Activated naive CD4-positive, alpha-beta T cell treated with anti-CD3 and anti-CD28 coated beads, Interleukin-2, amount 10 ng/mL, durations not matched to agents 7 days and 5 days (primary cell): ENCODE measurements around the gene CHRM2.

Experiments
- CTCF ChIA-PET: fragments of 350-600 bp; sonication (Branson Sonifier 250); formaldehyde crosslinking; loops from one replicate; lab custom pipeline; 2021; ENCODE audit warnings: antibody characterized with exemption; lab: Charles Lee
- DNase-seq: peaks from one replicate; pipeline ENCODE4 v3.0.0-alpha.2; 2020
- H3K27ac Mint-ChIP-seq: one replicate; pipeline ENCODE4 v1.8.0; 2021; ENCODE audit warnings: mild to moderate bottlenecking, moderate library complexity, mixed read lengths
- H3K27me3 Mint-ChIP-seq: one replicate; pipeline ENCODE4 v1.8.0; 2021; ENCODE audit warnings: mild to moderate bottlenecking, mixed read lengths
- H3K36me3 Mint-ChIP-seq: one replicate; pipeline ENCODE4 v1.8.0; 2021; ENCODE audit warnings: mixed read lengths
- H3K4me1 Mint-ChIP-seq: one replicate; pipeline ENCODE4 v1.8.0; 2021; ENCODE audit warnings: mixed read lengths
- H3K4me3 Mint-ChIP-seq: one replicate; pipeline ENCODE4 v1.8.0; 2021; ENCODE audit warnings: mild to moderate bottlenecking, moderate library complexity, mixed read lengths
- H3K9me3 Mint-ChIP-seq: one replicate; pipeline ENCODE4 v1.8.0; 2021; ENCODE audit warnings: mixed read lengths

CHRM2 gene

DNA sequence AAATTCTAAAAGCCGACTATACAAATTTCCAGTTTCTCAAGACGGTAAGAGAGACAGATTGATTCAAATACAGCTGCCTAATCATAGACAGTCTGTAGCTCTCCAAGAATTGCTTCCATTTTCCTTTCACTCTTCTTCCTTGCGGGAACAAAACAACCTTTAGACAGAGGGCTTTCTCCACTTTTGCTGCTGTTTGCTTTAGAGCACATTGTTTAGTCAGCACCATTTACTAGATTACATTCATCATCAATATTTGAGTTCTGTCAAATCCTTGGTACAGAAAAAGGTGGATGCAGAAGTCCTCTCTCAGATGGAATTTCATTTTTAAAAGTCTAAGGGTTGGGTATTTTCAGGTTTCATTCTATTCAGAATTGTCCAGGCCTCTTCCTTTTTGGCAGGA lies 137.4 kb downstream of the CHRM2 start:
- H3K27me3 Mint-ChIP-seq, result no peaks in the 10 kb centered on the region
- no peaks in the 10 kb centered on the region for H3K36me3 Mint-ChIP-seq
- peaks cover 2% of the 10 kb centered on the region for H3K9me3 Mint-ChIP-seq
- DNase-seq, result no peak
- no peak overlapping the region for H3K4me3 Mint-ChIP-seq
- no peak overlapping the region for H3K27ac Mint-ChIP-seq
- no peaks in the 10 kb centered on the region for H3K4me1 Mint-ChIP-seq
- CTCF ChIA-PET, result no interaction called here

DNA sequence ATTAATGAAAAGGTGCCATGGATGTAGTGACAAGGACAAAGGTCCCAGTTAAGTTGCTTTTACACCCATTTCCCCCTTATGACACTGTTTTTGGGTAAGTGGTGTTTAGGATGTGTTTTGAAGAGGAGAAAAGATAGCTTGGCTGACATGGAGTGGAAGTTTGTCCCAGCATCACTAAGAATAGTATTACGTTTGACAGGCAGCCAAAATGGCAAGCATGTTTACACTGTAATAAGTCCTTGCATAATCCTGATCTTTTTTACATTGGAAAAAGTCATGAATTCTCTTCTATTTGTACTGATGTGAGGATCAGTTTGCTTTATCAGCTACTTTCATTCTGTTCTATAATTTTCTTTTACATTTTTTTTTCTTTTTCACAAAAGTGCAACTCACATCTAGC lies 137.8 kb downstream of the CHRM2 start:
- Mint-ChIP-seq H3K27me3 (no peaks in the 10 kb centered on the region), H3K4me1 (no peaks in the 10 kb centered on the region)

GRCh38 chr7:137007001-137007694 lies 138.7 kb downstream of the CHRM2 start:
- H3K4me3 Mint-ChIP-seq, result no peak overlapping the region
- DNase-seq, result no peak
- CTCF ChIA-PET, result no interaction called here

More for the DNA sequence above, 137.8 kb downstream of the CHRM2 start:
- no peak for DNase-seq
- no peak overlapping the region for H3K27ac Mint-ChIP-seq
- no peak overlapping the region for H3K4me3 Mint-ChIP-seq
- H3K36me3 Mint-ChIP-seq, result no peaks in the 10 kb centered on the region
- CTCF ChIA-PET, result no interaction called here
- H3K9me3 Mint-ChIP-seq, result peaks cover 2% of the 10 kb centered on the region

GRCh38 chr7:137009404-137009803 lies 141.0 kb downstream of the CHRM2 start:
- Mint-ChIP-seq H3K27ac (no peak overlapping the region), H3K4me3 (no peak overlapping the region), H3K9me3 (peaks cover 2% of the 10 kb centered on the region), H3K27me3 (no peaks in the 10 kb centered on the region), H3K4me1 (no peaks in the 10 kb centered on the region), H3K36me3 (no peaks in the 10 kb centered on the region)
- no peak for DNase-seq
- CTCF ChIA-PET, result no interaction called here

More at GRCh38 chr7:137007001-137007694, 138.7 kb downstream of the CHRM2 start:
- no peaks in the 10 kb centered on the region for H3K4me1 Mint-ChIP-seq
- no peaks in the 10 kb centered on the region for H3K36me3 Mint-ChIP-seq
- no peak overlapping the region for H3K27ac Mint-ChIP-seq
- no peaks in the 10 kb centered on the region for H3K27me3 Mint-ChIP-seq
- H3K9me3 Mint-ChIP-seq, result peaks cover 2% of the 10 kb centered on the region

DNA sequence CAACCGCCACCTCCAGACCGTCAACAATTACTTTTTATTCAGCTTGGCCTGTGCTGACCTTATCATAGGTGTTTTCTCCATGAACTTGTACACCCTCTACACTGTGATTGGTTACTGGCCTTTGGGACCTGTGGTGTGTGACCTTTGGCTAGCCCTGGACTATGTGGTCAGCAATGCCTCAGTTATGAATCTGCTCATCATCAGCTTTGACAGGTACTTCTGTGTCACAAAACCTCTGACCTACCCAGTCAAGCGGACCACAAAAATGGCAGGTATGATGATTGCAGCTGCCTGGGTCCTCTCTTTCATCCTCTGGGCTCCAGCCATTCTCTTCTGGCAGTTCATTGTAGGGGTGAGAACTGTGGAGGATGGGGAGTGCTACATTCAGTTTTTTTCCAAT lies 146.6 kb downstream of the CHRM2 start:
- Mint-ChIP-seq H3K9me3 (peaks cover 4% of the 10 kb centered on the region), H3K27me3 (no peaks in the 10 kb centered on the region), H3K4me1 (no peaks in the 10 kb centered on the region), H3K27ac (no peak overlapping the region), H3K4me3 (no peak overlapping the region), H3K36me3 (no peaks in the 10 kb centered on the region)
- DNase-seq, result no peak
- CTCF ChIA-PET, result no interaction called here

- CTCF ChIA-PET, result no interaction called here
- H3K4me3 Mint-ChIP-seq, result no peak overlapping the region
- no peak overlapping the region for H3K27ac Mint-ChIP-seq
- peaks cover 4% of the 10 kb centered on the region for H3K9me3 Mint-ChIP-seq
- no peaks in the 10 kb centered on the region for H3K4me1 Mint-ChIP-seq
- H3K36me3 Mint-ChIP-seq, result no peaks in the 10 kb centered on the region
- no peaks in the 10 kb centered on the region for H3K27me3 Mint-ChIP-seq
- DNase-seq, result no peak
Measured at GRCh38 chr7:137017221-137017620, 148.8 kb downstream of the CHRM2 start.

GRCh38 chr7:137018468-137018867 lies 150.0 kb downstream of the CHRM2 start:
- Mint-ChIP-seq H3K9me3 (peaks cover 4% of the 10 kb centered on the region), H3K4me3 (no peak overlapping the region), H3K27ac (no peak overlapping the region), H3K36me3 (no peaks in the 10 kb centered on the region), H3K4me1 (no peaks in the 10 kb centered on the region), H3K27me3 (no peaks in the 10 kb centered on the region)
- no peak for DNase-seq
- CTCF ChIA-PET, result no interaction called here

- H3K36me3 Mint-ChIP-seq, result no peaks in the 10 kb centered on the region
- peaks cover 2% of the 10 kb centered on the region for H3K9me3 Mint-ChIP-seq
- H3K4me1 Mint-ChIP-seq, result no peaks in the 10 kb centered on the region
- H3K4me3 Mint-ChIP-seq, result no peak overlapping the region
- DNase-seq, result no peak
- no peaks in the 10 kb centered on the region for H3K27me3 Mint-ChIP-seq
- H3K27ac Mint-ChIP-seq, result no peak overlapping the region
- CTCF ChIA-PET, result no interaction called here
Measured at GRCh38 chr7:137020351-137020750, 151.9 kb downstream of the CHRM2 start.

- no peak for DNase-seq
- no peaks in the 10 kb centered on the region for H3K4me1 Mint-ChIP-seq
Measured at GRCh38 chr7:137025469-137026175, 157.2 kb downstream of the CHRM2 start.

DNA sequence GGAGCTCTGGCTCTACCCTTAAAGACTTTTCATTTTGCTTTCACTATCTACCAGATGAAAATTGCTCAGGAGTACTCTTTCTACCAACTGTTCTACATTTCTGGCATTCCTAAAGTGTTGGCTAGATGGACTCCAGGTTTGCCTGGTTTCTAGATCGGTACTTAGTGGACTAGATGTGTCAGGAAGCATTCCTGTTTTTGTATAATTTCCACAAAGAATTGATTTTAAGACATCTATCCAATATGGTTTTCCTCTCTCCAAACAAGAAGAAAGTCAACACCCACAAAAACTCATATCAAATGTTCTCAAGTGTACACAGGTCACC lies 157.7 kb downstream of the CHRM2 start:
- no peak for DNase-seq
- H3K9me3 Mint-ChIP-seq, result no peaks in the 10 kb centered on the region
- no peaks in the 10 kb centered on the region for H3K27me3 Mint-ChIP-seq
- no peak overlapping the region for H3K27ac Mint-ChIP-seq
- H3K36me3 Mint-ChIP-seq, result no peaks in the 10 kb centered on the region
- H3K4me3 Mint-ChIP-seq, result no peak overlapping the region
- CTCF ChIA-PET, result no interaction called here
- H3K4me1 Mint-ChIP-seq, result no peaks in the 10 kb centered on the region

More at GRCh38 chr7:137025469-137026175, 157.2 kb downstream of the CHRM2 start:
- Mint-ChIP-seq H3K36me3 (no peaks in the 10 kb centered on the region), H3K27ac (no peak overlapping the region), H3K4me3 (no peak overlapping the region), H3K27me3 (no peaks in the 10 kb centered on the region), H3K9me3 (no peaks in the 10 kb centered on the region)
- CTCF ChIA-PET, result no interaction called here

- no peak overlapping the region for H3K27ac Mint-ChIP-seq
- H3K4me3 Mint-ChIP-seq, result no peak overlapping the region
- no peaks in the 10 kb centered on the region for H3K4me1 Mint-ChIP-seq
- no peaks in the 10 kb centered on the region for H3K27me3 Mint-ChIP-seq
- CTCF ChIA-PET, result no interaction called here
- no peaks in the 10 kb centered on the region for H3K36me3 Mint-ChIP-seq
- peaks cover 2% of the 10 kb centered on the region for H3K9me3 Mint-ChIP-seq
- no peak for DNase-seq
Measured at GRCh38 chr7:137032436-137032835, 164.0 kb downstream of the CHRM2 start.

- CTCF ChIA-PET, result no interaction called here
- no peaks in the 10 kb centered on the region for H3K36me3 Mint-ChIP-seq
- no peaks in the 10 kb centered on the region for H3K4me1 Mint-ChIP-seq
- DNase-seq, result no peak
- H3K27me3 Mint-ChIP-seq, result no peaks in the 10 kb centered on the region
- peaks cover 4% of the 10 kb centered on the region for H3K9me3 Mint-ChIP-seq
- no peak overlapping the region for H3K4me3 Mint-ChIP-seq
- no peak overlapping the region for H3K27ac Mint-ChIP-seq
Measured at GRCh38 chr7:137036768-137037167, 168.3 kb downstream of the CHRM2 start.

DNA sequence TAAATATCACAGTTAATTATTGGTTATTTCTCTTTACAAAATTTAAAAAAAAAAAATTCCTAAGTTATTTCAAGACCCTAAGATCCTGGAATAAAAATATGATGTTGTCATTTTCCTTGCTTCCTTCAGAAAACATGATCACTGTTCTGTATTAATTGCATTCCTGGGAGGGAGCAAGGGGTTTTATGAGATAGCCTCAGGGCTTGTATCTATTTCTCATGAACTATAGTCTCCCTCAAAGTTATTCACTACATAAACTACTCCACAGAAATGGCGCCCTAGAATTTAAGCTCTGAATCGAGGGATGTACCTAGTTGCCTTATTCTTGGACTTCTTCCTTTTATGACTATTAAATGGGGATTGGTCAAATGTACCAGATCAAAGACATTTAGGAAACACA lies 170.3 kb downstream of the CHRM2 start:
- Mint-ChIP-seq H3K27me3 (no peaks in the 10 kb centered on the region), H3K4me1 (no peaks in the 10 kb centered on the region), H3K9me3 (peaks cover 6% of the 10 kb centered on the region), H3K27ac (no peak overlapping the region), H3K4me3 (no peak overlapping the region), H3K36me3 (no peaks in the 10 kb centered on the region)
- no peak for DNase-seq
- CTCF ChIA-PET, result no interaction called here

DNA sequence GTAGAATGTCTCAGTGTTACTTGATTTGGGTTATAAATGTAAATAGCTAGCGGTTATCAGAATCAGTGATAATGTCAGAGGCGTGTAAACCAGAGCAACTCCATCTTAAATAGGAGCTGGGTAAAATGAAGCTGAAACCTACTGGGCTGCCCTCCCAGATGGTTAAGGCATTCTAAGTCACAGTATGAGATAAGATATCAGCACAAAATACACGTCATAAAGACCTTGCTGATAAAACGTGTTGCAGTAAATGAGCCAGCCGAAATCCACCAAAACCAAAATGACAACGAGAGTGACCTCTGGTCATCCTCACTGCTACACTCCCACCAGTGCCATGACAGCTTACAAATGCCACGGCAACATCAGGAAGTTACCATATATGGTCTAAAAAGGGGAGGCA lies 172.3 kb downstream of the CHRM2 start:
- Mint-ChIP-seq H3K36me3 (no peaks in the 10 kb centered on the region), H3K27me3 (no peaks in the 10 kb centered on the region), H3K27ac (no peak overlapping the region), H3K9me3 (peaks cover 9% of the 10 kb centered on the region), H3K4me1 (no peaks in the 10 kb centered on the region), H3K4me3 (no peak overlapping the region)
- no peak for DNase-seq
- CTCF ChIA-PET, result no interaction called here

DNA sequence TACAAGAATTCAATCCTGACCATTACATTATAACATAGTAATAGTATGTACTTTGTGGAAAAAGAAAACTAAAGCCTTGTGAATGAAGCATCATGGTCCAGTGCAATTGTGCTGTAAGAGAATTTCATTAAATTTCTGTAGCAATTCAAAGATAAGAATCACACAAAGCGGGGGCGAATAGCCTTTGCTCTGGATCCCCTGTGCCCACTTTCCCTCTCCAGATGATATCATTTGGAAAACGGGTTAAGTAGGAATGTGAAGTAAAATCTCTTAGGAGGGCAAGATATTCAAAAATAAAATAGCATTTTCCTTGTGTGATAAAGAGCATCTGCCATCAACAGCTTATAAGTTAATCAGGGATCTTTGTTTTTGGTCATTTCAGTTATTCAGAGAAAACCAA lies 177.1 kb downstream of the CHRM2 start:
- no peak overlapping the region for H3K4me3 Mint-ChIP-seq
- no peak overlapping the region for H3K27ac Mint-ChIP-seq
- H3K9me3 Mint-ChIP-seq, result peaks cover 14% of the 10 kb centered on the region
- no peaks in the 10 kb centered on the region for H3K27me3 Mint-ChIP-seq
- H3K4me1 Mint-ChIP-seq, result no peaks in the 10 kb centered on the region
- no peaks in the 10 kb centered on the region for H3K36me3 Mint-ChIP-seq
- DNase-seq, result no peak
- CTCF ChIA-PET, result interaction anchor here (0.6 kb wide), 1 partner anchor 34 kb away, joined by 3 read pairs; no protein-coding TSS in a partner anchor
